Lower leg skin (tissue), 4 donors: ENCODE data around the gene ICE1. TPM values are rescaled to one million over a fixed set of nuclear protein-coding genes. Genes with fewer than 3 reads are reported as not detected.

Experiments
- DNase-seq, 2 donors: peaks; one replicate each; pipeline ENCODE4 v3.0.0-alpha.2; 2019; ENCODE audit warnings: low spot score in 2 of 2
- H3K4me3 ChIP-seq: fragments of 200-600 bp; sonication (generic); 2 replicates; pipeline ENCODE4 v1.5.1; 2017; ENCODE audit warnings: mild to moderate bottlenecking, low read depth; ENCODE audit not compliant: poor library complexity, severe bottlenecking
- POLR2A ChIP-seq, 2 donors: fragments of 450-650 bp; IDR thresholded peaks; one replicate each; pipeline ENCODE4 v1.6.1; 2016 to 2017; ENCODE audit warnings: antibody characterized with exemption in 2 of 2, mild to moderate bottlenecking in 1 of 2, moderate library complexity in 1 of 2
- WGBS, 2 donors: methylation state at CpG; one replicate each; pipeline ENCODE4 v1.1.5; 2018; 5-methylcytosine and 5-hydroxymethylcytosine counted together
- intact Hi-C: fragments of 100-400 bp; cut with DNase I; formaldehyde crosslinking; loops from one replicate; pipeline ENCODE4 v1.15.0; 2023; ENCODE audit warnings: low total_unique reads
- total RNA-seq, 4 donors: library from RNA; depleted of rRNA; stranded (reverse); fragments of >200 nt; gene quantifications; one replicate each; pipeline ENCODE4 v1.1.0, GENCODE V29; 2016
- TF ChIP-seq, protein P1 (sequence below), 3 donors: fragments of 450-650 bp; IDR thresholded peaks; one replicate each; pipeline ENCODE4 v1.5.1; 2016; ENCODE audit warnings: antibody characterized with exemption in 3 of 3, mild to moderate bottlenecking in 3 of 3, moderate library complexity in 2 of 3

The ICE1 gene
- total RNA-seq, 4 donors from 2014 or later = 15.3 to 20.2 (median 19.1) TPM

DNA sequence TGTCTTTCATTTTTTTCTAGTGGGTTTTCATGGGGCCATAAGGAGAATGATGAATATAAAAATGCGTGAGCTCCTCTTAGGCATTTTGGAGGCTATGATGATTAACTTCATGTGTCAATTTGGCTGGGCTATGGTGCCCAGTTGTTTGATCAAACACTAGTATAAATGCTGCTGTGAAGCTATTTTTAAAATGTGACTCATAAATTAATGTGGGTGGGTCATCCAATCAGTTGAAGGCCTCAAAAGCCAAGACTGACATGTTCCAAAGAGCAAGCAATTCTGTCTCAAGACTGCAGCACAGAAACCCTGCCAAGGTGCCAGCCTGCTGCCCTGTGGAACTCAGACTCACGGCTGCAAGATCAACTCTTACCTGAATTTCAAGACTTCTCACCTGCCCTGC, 24.4 kb upstream of the ICE1 start:
- 39 to 42% methylated on average over 2 of the region's 2 CpGs for WGBS, 2 donors
- intact Hi-C loops = no loop called here
- TF ChIP-seq, protein P1, sequence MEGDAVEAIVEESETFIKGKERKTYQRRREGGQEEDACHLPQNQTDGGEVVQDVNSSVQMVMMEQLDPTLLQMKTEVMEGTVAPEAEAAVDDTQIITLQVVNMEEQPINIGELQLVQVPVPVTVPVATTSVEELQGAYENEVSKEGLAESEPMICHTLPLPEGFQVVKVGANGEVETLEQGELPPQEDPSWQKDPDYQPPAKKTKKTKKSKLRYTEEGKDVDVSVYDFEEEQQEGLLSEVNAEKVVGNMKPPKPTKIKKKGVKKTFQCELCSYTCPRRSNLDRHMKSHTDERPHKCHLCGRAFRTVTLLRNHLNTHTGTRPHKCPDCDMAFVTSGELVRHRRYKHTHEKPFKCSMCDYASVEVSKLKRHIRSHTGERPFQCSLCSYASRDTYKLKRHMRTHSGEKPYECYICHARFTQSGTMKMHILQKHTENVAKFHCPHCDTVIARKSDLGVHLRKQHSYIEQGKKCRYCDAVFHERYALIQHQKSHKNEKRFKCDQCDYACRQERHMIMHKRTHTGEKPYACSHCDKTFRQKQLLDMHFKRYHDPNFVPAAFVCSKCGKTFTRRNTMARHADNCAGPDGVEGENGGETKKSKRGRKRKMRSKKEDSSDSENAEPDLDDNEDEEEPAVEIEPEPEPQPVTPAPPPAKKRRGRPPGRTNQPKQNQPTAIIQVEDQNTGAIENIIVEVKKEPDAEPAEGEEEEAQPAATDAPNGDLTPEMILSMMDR (IDR thresholded peaks at IDR 0.05) = no peak
- no peak for TF ChIP-seq POLR2A (IDR thresholded peaks at IDR 0.05)
- DNase-seq = no peak
- no peak overlapping the region for H3K4me3 ChIP-seq

DNA sequence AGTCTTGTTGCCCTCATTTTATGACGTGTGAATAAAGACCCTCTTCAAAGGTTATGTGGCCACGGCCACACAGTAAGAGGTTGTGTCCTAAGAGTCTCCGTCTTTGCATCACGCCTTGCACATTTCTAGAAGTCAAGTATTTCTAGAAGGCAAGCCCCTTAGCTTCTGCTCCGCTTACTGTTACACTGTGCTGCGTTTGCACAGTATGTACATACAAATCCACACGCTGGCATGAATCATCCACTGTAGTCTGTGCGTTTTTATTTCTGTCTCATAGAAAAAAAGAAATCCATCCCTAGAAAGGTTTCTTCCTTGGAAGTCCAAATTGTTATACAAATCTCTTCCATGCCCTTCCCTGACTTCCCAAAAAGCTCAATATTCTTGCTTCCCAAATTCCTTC, 21.4 kb upstream of the ICE1 start:
- H3K4me3 ChIP-seq = no peak overlapping the region
- WGBS, 2 donors = 89 to 92% methylated on average over 8 of the region's 8 CpGs
- intact Hi-C loops = no loop called here
- DNase-seq = no peak
- no peak for TF ChIP-seq POLR2A (IDR thresholded peaks at IDR 0.05)
- TF ChIP-seq, protein P1 (IDR thresholded peaks at IDR 0.05) = no peak

DNA sequence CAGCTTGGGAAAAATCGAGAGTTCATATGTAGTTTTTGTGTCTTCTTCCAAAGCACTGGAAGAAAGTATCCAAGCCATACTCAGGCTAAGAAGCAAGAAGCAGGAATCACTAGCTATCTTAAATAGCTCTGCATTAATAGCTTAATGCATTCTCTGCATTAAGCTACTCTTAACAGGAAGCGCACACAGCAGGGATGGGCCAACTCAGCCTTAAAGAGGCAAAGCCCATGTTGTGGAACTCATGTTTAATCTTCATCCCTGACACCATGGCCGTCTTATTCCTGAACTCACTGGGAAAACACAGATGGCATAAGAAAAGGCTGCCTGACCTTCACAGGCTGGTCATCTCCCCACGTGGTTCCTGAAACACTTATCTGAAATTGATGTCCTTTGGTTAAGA, 18.7 kb upstream of the ICE1 start:
- intact Hi-C loops = no loop called here

DNA sequence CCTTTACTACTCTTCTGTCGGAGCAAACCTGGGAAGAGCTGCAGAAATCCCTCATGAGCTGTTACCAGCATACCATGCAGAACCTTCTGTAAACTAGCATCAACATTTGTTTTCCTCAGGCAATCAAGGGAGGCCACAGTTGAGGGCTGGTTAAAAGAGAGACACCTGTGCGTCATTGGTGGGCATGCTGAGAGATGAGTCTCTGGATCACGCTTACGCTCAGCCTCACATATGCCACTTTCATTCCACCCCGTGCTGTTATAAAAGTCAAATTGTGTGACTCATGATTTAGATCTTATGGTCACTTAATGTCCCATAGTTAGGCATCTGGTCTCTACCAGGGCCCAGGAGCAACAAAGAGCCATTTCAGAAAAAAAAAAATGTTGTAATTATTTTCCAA, 18.1 kb upstream of the ICE1 start:
- H3K4me3 ChIP-seq = no peak overlapping the region
- TF ChIP-seq, protein P1 (IDR thresholded peaks at IDR 0.05) = no peak
- no peak for TF ChIP-seq POLR2A (IDR thresholded peaks at IDR 0.05)
- no peak for DNase-seq
- intact Hi-C loops = no loop called here
- 73 to 88% methylated on average over 5 of the region's 5 CpGs for WGBS, 2 donors

More for the DNA sequence above, 18.7 kb upstream of the ICE1 start:
- DNase-seq = no peak
- TF ChIP-seq POLR2A (IDR thresholded peaks at IDR 0.05) = no peak
- TF ChIP-seq, protein P1 (IDR thresholded peaks at IDR 0.05) = no peak
- H3K4me3 ChIP-seq = no peak overlapping the region
- WGBS, 2 donors = 74 to 80% methylated on average over 4 of the region's 4 CpGs

DNA sequence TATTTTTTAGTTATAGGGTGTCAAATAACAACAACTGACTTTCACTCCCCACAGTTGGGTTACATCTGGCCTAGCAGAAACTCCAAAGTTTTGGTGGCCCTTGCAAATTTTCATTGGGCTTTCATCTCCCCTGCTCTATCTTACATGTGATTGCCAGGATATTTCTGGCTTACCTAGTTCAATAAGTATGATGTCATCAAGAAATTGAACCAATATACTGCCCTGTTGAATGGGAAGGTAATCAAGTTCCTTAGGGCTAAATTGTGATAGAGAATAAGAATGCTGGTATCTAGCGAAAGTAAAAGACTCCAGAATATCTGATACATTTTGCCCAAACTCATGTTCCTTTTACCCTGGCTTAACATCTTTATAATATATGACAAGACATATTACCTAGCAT, 17.0 kb upstream of the ICE1 start:
- no peak overlapping the region for H3K4me3 ChIP-seq
- intact Hi-C loops = no loop called here
- 100% methylated on average over 1 of the region's 1 CpG for WGBS, 2 donors
- TF ChIP-seq, protein P1 (IDR thresholded peaks at IDR 0.05) = no peak
- TF ChIP-seq POLR2A (IDR thresholded peaks at IDR 0.05) = no peak
- DNase-seq = no peak

DNA sequence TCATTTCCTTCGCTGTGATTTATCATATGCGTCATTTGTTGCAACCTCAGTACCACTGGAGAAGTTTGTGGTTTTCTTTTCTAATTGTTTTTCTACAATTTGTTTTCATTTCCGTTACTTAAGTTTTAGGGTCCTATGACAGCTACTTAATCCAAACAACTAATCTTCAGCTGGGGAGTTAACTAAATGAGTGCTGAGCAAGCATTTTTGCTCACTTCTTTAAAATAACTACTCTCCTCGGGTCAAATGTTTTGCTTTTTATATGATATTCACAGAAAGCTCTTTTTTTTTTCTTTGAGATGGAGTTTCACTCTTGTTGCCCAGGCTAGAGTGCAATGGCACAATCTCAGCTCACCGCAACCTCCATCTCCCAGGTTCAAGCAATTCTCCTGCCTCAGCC, 14.6 kb upstream of the ICE1 start:
- H3K4me3 ChIP-seq = no peak overlapping the region
- WGBS, 2 donors = 92% methylated on average over 5 of the region's 5 CpGs
- intact Hi-C loops = no loop called here
- TF ChIP-seq POLR2A (IDR thresholded peaks at IDR 0.05) = no peak
- TF ChIP-seq, protein P1 (IDR thresholded peaks at IDR 0.05) = no peak
- no peak for DNase-seq
